Left lung (tissue), 10 donors: ENCODE data around the gene SSC5D. TPM values are rescaled to one million over a fixed set of nuclear protein-coding genes. Genes with fewer than 3 reads are reported as not detected.

Experiments used
- ATAC-seq: fragments of 200-7000 bp; cut with Tn5 transposase; one replicate; pipeline ENCODE4 v1.9.1; 2020; ENCODE audit warnings: moderate library complexity
- DNase-seq, 4 donors: peaks; one replicate each; pipeline ENCODE4 v3.0.0-alpha.2; 2013 to 2020
- H3K27ac ChIP-seq, 2 donors: fragments of 200-600 bp; sonication (generic) in 1 of 2; one replicate each; pipeline versions ENCODE4 v1.5.0 to v1.8.0; 2020 to 2021
- H3K27me3 ChIP-seq, 2 donors: fragments of 200-600 bp; sonication (generic) in 1 of 2; one replicate each; pipeline versions ENCODE4 v1.5.0 to v1.8.0; 2020 to 2021
- H3K36me3 ChIP-seq, 2 donors: fragments of 200-600 bp; sonication (generic) in 1 of 2; one replicate each; pipeline versions ENCODE4 v1.5.0 to v1.8.0; 2020 to 2021
- H3K4me1 ChIP-seq, 2 donors: fragments of 200-600 bp; one replicate each; pipeline ENCODE4 v1.8.0; 2021
- H3K4me3 ChIP-seq, 2 donors: fragments of 200-600 bp; sonication (generic) in 1 of 2; one replicate each; pipeline versions ENCODE4 v1.5.0 to v1.8.0; 2020 to 2021; ENCODE audit warnings: mild to moderate bottlenecking in 1 of 2
- H3K9me3 ChIP-seq, 2 donors: fragments of 200-600 bp; sonication (generic) in 1 of 2; one replicate each; pipeline versions ENCODE4 v1.5.0 to v1.8.0; 2020 to 2021
- CTCF ChIP-seq, 2 donors: fragments of 200-600 bp; sonication (generic) in 1 of 2; IDR thresholded peaks; one replicate each; pipeline versions ENCODE4 v1.5.0 to v1.8.0; 2021; ENCODE audit warnings: antibody characterized with exemption in 2 of 2
- intact Hi-C, 2 donors: fragments of 100-400 bp; cut with DNase I; formaldehyde crosslinking; loops; one replicate each; pipeline versions ENCODE4 v1.11.2 to v1.14.2; 2022
- polyA plus RNA-seq, 6 donors: library from polyadenylated mRNA; unstranded; fragments of 120-200 nt; gene quantifications; one replicate each; pipeline ENCODE4 v1.2.1, GENCODE V29; 2013; ENCODE audit not compliant: insufficient read length in 6 of 6
- total RNA-seq, 2 donors: library from RNA; stranded (reverse); fragmentation: NEBNext Ultra II Directional; extraction: Animal tissue kit (Norgen Biotek cat#: 25700); gene quantifications; one replicate each; pipeline ENCODE4 v1.2.1, GENCODE V29; 2021
- donor health status: DM: no; HTN: yes; CAD: no.
- donor health status: DM: no; HTN: no; CAD: no.

SSC5D gene
- total and polyA plus RNA-seq, 8 donors, result 4.1 to 45.9 (median 8.0) TPM

GRCh38 chr19:55462722-55463121 is 25.5 kb upstream of the SSC5D start:
- ATAC-seq (no peak), DNase-seq (peak in 1 of 4 donors; percentile 61)
- no peak for TF ChIP-seq CTCF (IDR thresholded peaks at IDR 0.05)
- Histone ChIP-seq H3K27me3 (no peaks in the 10 kb centered on the region), H3K4me1 (peaks cover 6 to 26% of the 10 kb centered on the region in 2 donors), H3K4me3 (peak overlapping the region in 1 of 2 donors; percentile 66), H3K27ac (no peak overlapping the region), H3K36me3 (no peaks in the 10 kb centered on the region), H3K9me3 (no peaks in the 10 kb centered on the region)
- intact Hi-C loops, result no loop called here

GRCh38 chr19:55463583-55464031 is 24.6 kb upstream of the SSC5D start:
- DNase-seq (peak in 1 of 4 donors; percentile 73), ATAC-seq (no peak)
- Histone ChIP-seq H3K36me3 (no peaks in the 10 kb centered on the region), H3K27ac (no peak overlapping the region), H3K9me3 (no peaks in the 10 kb centered on the region), H3K27me3 (no peaks in the 10 kb centered on the region), H3K4me3 (no peak overlapping the region), H3K4me1 (peaks cover 6 to 31% of the 10 kb centered on the region in 2 donors)
- TF ChIP-seq CTCF (IDR thresholded peaks at IDR 0.05), result no peak
- intact Hi-C loops, result no loop called here

DNA sequence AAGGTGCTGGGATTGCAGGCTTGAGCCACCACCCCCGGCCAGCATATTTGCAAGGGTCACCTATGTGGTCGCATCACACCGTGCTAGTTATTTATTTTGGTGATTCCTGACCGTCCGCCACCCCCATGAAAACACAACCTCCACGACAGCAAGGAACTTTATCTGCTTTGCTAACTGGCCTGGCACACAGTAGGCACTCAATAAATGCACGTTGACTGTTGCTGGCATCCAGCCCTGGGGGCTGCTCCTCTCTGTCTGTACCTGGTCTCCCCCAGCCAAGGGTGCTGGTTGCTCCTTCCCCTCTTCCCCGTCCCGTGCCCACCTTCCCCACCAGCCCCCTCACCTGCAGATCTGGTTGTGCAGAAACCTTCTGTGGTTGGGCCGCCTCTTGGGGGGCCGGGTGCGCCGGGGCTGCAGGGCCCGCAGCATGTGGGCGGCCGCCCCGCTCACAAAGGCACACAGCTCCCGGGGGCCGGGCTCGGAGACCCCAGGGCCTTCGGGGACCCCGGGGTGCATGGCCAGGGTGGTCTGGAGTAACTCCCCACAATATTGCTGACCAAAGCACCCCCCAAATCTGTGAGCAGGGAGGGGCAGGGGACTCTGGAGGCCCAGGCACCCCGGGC is 24.1 kb upstream of the SSC5D start:
- peak in 1 of 4 donors; percentile 34 for DNase-seq
- no peaks in the 10 kb centered on the region for H3K36me3 ChIP-seq
- no peak for TF ChIP-seq CTCF (IDR thresholded peaks at IDR 0.05)
- ATAC-seq, result no peak
- H3K27ac ChIP-seq, result no peak overlapping the region
- intact Hi-C loops, result no loop called here
- peaks cover 6 to 31% of the 10 kb centered on the region in 2 donors for H3K4me1 ChIP-seq
- H3K27me3 ChIP-seq, result no peaks in the 10 kb centered on the region
- no peaks in the 10 kb centered on the region for H3K9me3 ChIP-seq
- no peak overlapping the region for H3K4me3 ChIP-seq

GRCh38 chr19:55464662-55465054 is 23.6 kb upstream of the SSC5D start, which contains the start of gene C19orf85:
Gene C19orf85 (minus strand): TSS chr19:55464751. CDS start chr19:55464554, 197 bp downstream.
- Histone ChIP-seq H3K27me3 (no peaks in the 10 kb centered on the region), H3K9me3 (no peaks in the 10 kb centered on the region), H3K36me3 (no peaks in the 10 kb centered on the region), H3K4me3 (no peak within 1 kb of the TSS), H3K27ac (no peak within 1 kb of the TSS), H3K4me1 (peaks cover 6 to 30% of the 10 kb centered on the region in 2 donors)
- peak in 1 of 4 donors; percentile 45 for DNase-seq
- ATAC-seq, result no peak
- intact Hi-C loops, result no loop called here
- no peak for TF ChIP-seq CTCF (IDR thresholded peaks at IDR 0.05)

- ATAC-seq (no peak), DNase-seq (peak in 1 of 4 donors; percentile 64)
- Histone ChIP-seq H3K27ac (no peak overlapping the region), H3K4me3 (no peak overlapping the region), H3K4me1 (peaks cover 1 to 20% of the 10 kb centered on the region in 2 donors), H3K27me3 (no peaks in the 10 kb centered on the region), H3K36me3 (no peaks in the 10 kb centered on the region), H3K9me3 (no peaks in the 10 kb centered on the region)
- no peak for TF ChIP-seq CTCF (IDR thresholded peaks at IDR 0.05)
- intact Hi-C loops, result no loop called here
Measured at GRCh38 chr19:55465460-55466240, 22.6 kb upstream of the SSC5D start.
